Pancreas (tissue), 10 donors: ENCODE data around the gene LRRC37A. TPM values are rescaled to one million over a fixed set of nuclear protein-coding genes. Genes with fewer than 3 reads are reported as not detected.
"Not testable (repeated sequence)": the region's sequence is repeated elsewhere in the genome, so short reads cannot be mapped to it uniquely, and the experiment has no call there.

Source experiments
- ATAC-seq, 4 donors: fragments of 200-7000 bp; cut with Tn5 transposase; one replicate each; pipeline versions ENCODE4 v1.8.0 to v1.9.1; 2020; ENCODE audit warnings: mild to moderate bottlenecking in 4 of 4, moderate library complexity in 4 of 4
- DNase-seq, 6 donors: peaks; one replicate each; pipeline ENCODE4 v3.0.0-alpha.2; 2020
- FAIRE-seq: peaks from 2 replicates; lab custom pipeline; 2012; peaks lifted over from hg19 to GRCh38; lab: Jason Lieb, UNC
- H3K27ac ChIP-seq, 4 donors: fragments of 200-600 bp; sonication (generic); 1 replicate in 3 of 4; 2 replicates in 1 of 4; pipeline versions ENCODE4 v1.5.0 to v1.8.0; 2020
- H3K27me3 ChIP-seq, 4 donors: fragments of 200-600 bp; one replicate each; pipeline ENCODE4 v1.8.0; 2021
- H3K36me3 ChIP-seq, 3 donors: fragments of 200-600 bp; sonication (generic) in 1 of 3; one replicate each; pipeline versions ENCODE4 v1.5.0 to v1.8.0; 2020 to 2021
- H3K4me1 ChIP-seq, 3 donors: fragments of 200-600 bp; one replicate each; pipeline ENCODE4 v1.8.0; 2021
- H3K4me3 ChIP-seq, 4 donors: fragments of 200-600 bp; sonication (generic) in 2 of 4; one replicate each; pipeline versions ENCODE4 v1.5.0 to v1.8.0; 2020 to 2021
- H3K9me3 ChIP-seq, 4 donors: fragments of 200-600 bp; one replicate each; pipeline ENCODE4 v1.8.0; 2021
- CTCF ChIP-seq, 4 donors: fragments of 200-600 bp; sonication (generic) in 3 of 4; IDR thresholded peaks; one replicate each; pipeline versions ENCODE4 v1.5.0 to v1.8.0; 2021; ENCODE audit warnings: antibody characterized with exemption in 4 of 4
- WGBS, 2 donors: extraction: QIAGEN DNeasy Blood & Tissue Kit; methylation state at CpG; one replicate each; pipeline ENCODE4 v1.1.7; 2013; 5-methylcytosine and 5-hydroxymethylcytosine counted together
- intact Hi-C, 3 donors: fragments of 100-400 bp; cut with DNase I; formaldehyde crosslinking; loops; one replicate each; pipeline versions ENCODE4 v1.11.1 to v1.14.2; 2022
- polyA plus RNA-seq, 2 donors: library from polyadenylated mRNA; stranded (reverse); fragments of 200-250 nt; gene quantifications; one replicate each; pipeline ENCODE4 v1.2.3, GENCODE V29; 2013
- total RNA-seq, 6 donors: library from RNA; stranded (reverse); fragmentation: NEBNext Ultra II Directional in 4 of 6; extraction: Animal tissue kit (Norgen Biotek cat#: 25700) in 4 of 6; gene quantifications; one replicate each; pipeline versions ENCODE4 v1.2.1 to v1.2.4, GENCODE V29; 2021 to 2023
- donor health status: healthy with polysubstance abuse.
- donor health status: DM: no; HTN: no; CAD: no; lungs with moderate emphysema.
- donor health status: DM: no; HTN: no; CAD: no.
- donor health status: control.
- donor health status: control.
- donor health status: Bipolar disorder and iron deficiency.
- donor health status: DM: yes; HTN: yes; CAD: no.
- donor health status: DM: no; HTN: no; CAD: no.
- donor health status: DM: no; HTN: no; CAD: no.
- donor health status: DM: yes; HTN: yes; CAD: no.

The LRRC37A gene
- total and polyA plus RNA-seq, 8 donors: 0.58 to 2.9 (median 1.4) TPM

DNA sequence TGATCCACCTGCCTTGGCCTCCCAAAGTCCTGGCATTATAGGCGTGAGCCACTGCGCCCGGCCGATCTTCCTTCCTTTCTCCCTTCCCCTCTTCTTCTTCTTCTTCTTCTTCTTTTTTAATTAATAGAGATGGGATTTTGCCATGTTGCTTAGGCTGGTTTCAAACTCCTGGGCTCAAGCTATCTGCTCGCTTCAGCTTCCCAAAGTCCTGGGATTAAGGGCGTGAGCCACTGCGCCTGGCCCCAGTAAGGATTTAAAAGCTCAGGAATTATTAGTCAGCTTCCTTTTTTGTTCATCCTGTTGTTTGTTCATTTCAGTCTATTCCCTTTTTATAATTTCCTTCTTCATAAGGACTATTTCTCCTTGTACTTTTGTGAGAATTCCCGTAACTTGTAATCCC lies 32.7 kb upstream of the LRRC37A start:
- Histone ChIP-seq H3K9me3 (no peaks in the 10 kb centered on the region), H3K27ac (no peak overlapping the region), H3K27me3 (no peaks in the 10 kb centered on the region), H3K4me3 (no peak overlapping the region), H3K4me1 (peaks cover 0 to 4% (median 0%) of the 10 kb centered on the region in 3 donors), H3K36me3 (no peaks in the 10 kb centered on the region)
- no peak for TF ChIP-seq CTCF (IDR thresholded peaks at IDR 0.05)
- intact Hi-C loops: no loop called here
- WGBS, 2 donors: 92 to 93% methylated on average over 8 of the region's 8 CpGs
- FAIRE-seq: no peak
- ATAC-seq: no peak
- DNase-seq: no peak

DNA sequence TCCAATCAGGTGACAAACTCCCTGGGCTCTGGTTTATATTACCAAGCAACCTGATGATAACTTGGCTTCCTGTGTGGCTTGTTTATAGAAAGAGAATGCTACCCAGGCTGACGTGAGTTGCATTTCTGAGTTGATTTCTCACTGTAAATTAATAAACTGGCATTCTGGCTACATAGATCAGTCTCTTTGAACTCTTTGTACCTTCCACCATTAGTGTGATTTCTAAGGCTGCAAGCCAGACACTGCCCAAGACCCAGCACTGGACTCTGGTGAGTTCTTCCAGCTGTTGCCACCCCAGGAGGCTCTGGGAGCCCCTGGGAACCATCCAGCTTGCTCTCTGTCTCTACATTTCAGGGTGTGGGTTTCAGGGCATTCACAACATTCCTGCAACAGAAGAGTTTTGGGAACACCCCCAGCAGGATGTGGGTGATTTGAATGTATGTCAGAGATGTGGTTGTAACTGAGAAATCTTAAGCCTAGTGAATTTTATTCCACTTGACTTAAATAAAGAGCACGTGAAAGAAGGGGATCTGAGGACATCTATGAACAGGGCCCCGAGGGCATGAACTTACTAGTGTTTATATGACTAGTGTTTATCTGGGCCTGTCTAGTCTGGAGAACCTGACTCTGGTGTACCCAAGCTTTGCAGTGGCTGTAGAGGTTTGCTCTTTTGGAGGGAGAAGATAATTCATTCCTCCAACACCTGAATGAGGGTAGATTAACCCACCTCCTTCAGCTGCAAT lies 30.3 kb upstream of the LRRC37A start:
- DNase-seq: peak in 1 of 6 donors; percentile 4
- WGBS, 2 donors: 54 to 77% methylated on average over 3 of the region's 3 CpGs
- intact Hi-C loops: no loop called here
- FAIRE-seq: no peak
- no peak for TF ChIP-seq CTCF (IDR thresholded peaks at IDR 0.05)
- Histone ChIP-seq H3K9me3 (no peaks in the 10 kb centered on the region), H3K4me3 (no peak overlapping the region), H3K4me1 (peaks cover 1 to 11% (median 2%) of the 10 kb centered on the region in 3 donors), H3K27ac (peak overlapping the region in 2 of 4 donors; percentile 58 to 66), H3K27me3 (no peaks in the 10 kb centered on the region), H3K36me3 (no peaks in the 10 kb centered on the region)
- no peak for ATAC-seq

GRCh38 chr17:46266063-46266655 lies 28.8 kb upstream of the LRRC37A start:
- DNase-seq: peak in 3 of 6 donors; percentile 38 to 40 (median 38)
- H3K9me3 ChIP-seq, H3K36me3 ChIP-seq, FAIRE-seq, intact Hi-C loops, ATAC-seq, H3K27me3 ChIP-seq: not testable (repeated sequence)
- Histone ChIP-seq H3K4me3 (peak overlapping the region in 3 of 4 donors; percentile 17 to 83 (median 76)), H3K27ac (peak overlapping the region; percentile 67 to 91 (median 85)), H3K4me1 (peaks cover 5 to 13% (median 6%) of the 10 kb centered on the region in 3 donors)
- 32 to 34% methylated on average over 21 of the region's 21 CpGs for WGBS, 2 donors

DNA sequence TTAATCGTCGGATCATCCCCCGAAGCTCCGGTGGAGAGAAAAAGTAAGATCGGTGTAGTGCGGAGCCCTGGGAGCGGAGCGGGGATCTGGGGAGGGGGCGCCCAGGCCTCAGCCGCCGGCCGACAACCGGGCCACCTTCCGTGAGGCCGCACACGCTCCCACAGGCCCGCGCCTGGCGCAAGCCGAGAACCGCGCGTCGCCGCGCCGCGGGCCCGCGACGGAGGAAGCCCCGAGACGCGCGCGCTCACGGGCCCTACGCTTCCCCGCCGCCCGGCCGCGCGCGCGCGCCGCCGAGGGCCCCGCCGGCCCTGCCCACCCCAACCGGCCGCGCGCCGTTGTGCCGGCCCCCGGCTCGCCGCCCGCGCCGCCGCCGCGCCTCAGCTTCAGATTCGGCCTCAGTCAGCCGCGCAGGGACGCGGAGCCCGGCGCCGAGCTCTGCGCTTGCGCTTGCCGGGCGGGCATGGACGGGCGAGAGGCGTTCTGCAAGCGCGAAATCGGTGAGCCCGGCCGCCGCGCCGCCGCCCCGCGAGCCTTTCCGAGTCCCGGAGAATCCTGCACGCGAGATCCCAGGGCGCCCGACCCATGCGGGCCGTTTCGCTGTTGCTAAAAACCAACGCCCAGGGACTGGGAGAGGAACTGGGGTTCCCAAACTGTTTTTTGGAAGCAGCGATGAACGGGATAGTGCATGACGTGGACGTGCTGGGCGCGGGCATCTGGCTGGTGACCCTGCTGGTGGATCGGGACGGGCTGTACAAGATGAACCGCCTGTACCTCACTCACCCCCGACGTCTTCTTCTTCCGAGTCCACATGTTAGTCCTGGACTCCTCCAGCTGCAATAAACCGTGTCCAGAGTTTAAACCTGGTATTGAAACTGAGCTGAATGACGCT lies 28.0 kb upstream of the LRRC37A start:
- Histone ChIP-seq H3K27me3 (no peaks in the 10 kb centered on the region), H3K4me3 (peak overlapping the region; percentile 56 to 83 (median 78)), H3K9me3 (no peaks in the 10 kb centered on the region), H3K27ac (peak overlapping the region; percentile 74 to 91 (median 88)), H3K36me3 (no peaks in the 10 kb centered on the region), H3K4me1 (peaks cover 5 to 13% (median 6%) of the 10 kb centered on the region in 3 donors)
- ATAC-seq: peak; percentile 86 to 94 (median 92)
- DNase-seq: peak; percentile 77 to 97 (median 90)
- no peak for FAIRE-seq
- intact Hi-C loops: no loop called here
- WGBS, 2 donors: 0 to 1% methylated on average over 79 to 116 of the region's 116 CpGs
- no peak for TF ChIP-seq CTCF (IDR thresholded peaks at IDR 0.05)

DNA sequence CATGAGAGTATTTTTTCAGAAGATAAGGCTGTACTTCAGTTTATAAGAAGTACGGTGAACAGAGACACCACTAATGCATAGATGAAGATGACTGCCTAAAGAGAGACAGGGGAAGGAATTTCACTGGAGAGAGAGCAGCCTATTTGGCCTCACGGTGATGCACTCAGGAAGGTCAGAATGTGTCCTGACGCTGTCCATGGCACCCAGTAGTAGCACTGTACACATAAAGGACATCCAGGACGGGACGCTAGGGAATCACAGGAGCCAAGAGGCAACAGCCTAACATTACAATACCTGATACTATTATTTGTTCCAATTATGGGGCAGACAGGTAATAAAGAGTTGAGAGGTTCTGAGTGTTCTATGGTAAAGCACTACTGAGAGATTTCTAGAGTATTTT lies 24.9 kb upstream of the LRRC37A start:
- no peaks in the 10 kb centered on the region for H3K36me3 ChIP-seq
- no peaks in the 10 kb centered on the region for H3K27me3 ChIP-seq
- H3K4me1 ChIP-seq: peaks cover 5 to 13% (median 6%) of the 10 kb centered on the region in 3 donors
- DNase-seq (peak in 2 of 6 donors; percentile 10 to 11), FAIRE-seq (no peak), ATAC-seq (no peak)
- no peak overlapping the region for H3K4me3 ChIP-seq
- intact Hi-C loops: no loop called here
- no peaks in the 10 kb centered on the region for H3K9me3 ChIP-seq
- TF ChIP-seq CTCF (IDR thresholded peaks at IDR 0.05): no peak
- 22 to 29% methylated on average over 5 of the region's 5 CpGs for WGBS, 2 donors
- no peak overlapping the region for H3K27ac ChIP-seq
